ENCODE data around the gene SRC.

DNA sequence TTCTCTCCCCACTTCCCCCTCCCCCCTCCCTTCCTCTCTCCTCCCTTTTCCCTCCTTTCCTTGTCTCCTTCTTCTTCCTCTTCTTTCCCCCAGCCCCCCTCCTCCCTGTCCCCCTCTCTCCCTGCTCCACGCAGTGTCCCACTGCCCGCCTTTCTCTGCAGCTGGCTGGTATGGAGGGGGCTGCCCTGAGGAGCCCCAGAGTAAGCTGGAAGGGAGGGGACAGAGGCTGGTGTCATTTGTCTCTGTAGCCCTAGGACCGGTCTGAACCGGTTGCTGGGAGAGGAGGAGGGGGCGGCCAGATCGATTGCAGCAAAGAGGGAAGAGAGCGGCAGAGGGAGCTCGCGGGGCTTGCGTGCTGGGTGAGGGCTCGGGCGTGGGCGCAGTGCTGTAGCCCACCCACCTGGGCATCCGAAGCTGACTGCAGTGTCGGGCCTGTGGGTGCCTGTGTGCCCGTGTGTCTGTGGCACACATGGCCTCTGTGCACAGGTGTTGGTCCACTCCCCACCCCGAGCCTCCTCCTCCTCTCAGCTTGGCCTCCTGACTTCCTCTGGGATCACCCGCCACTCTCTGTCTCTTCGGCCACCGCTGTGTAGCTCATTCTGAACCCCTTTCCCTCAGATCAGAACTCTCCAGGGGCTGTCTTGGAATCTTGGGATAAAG lies 50.6 kb downstream of the SRC start:
- no peak for TF ChIP-seq GATA2 (IDR thresholded peaks at IDR 0.05; ENCODE audit: low read depth, low read length)
- no peak for TF ChIP-seq GATA3 (IDR thresholded peaks at IDR 0.05; ENCODE audit: low read depth, low read length)

All from SH-SY5Y (cell line).